Jurkat, Clone E6-1 (cell line): ENCODE measurements around the gene APC.
"Not testable (repeated sequence)": the region's sequence is repeated elsewhere in the genome, so short reads cannot be mapped to it uniquely, and the experiment has no call there.

Experiments used
- DNase-seq: peaks from one replicate; pipeline ENCODE4 v3.0.0-alpha.2; 2011; ENCODE audit warnings: low read depth, low spot score
- H3K4me3 ChIP-seq: 2 replicates; pipeline ENCODE4 v1.5.1; 2011; ENCODE audit warnings: mild to moderate bottlenecking, low read length, control low read depth, moderate library complexity

The APC gene

DNA sequence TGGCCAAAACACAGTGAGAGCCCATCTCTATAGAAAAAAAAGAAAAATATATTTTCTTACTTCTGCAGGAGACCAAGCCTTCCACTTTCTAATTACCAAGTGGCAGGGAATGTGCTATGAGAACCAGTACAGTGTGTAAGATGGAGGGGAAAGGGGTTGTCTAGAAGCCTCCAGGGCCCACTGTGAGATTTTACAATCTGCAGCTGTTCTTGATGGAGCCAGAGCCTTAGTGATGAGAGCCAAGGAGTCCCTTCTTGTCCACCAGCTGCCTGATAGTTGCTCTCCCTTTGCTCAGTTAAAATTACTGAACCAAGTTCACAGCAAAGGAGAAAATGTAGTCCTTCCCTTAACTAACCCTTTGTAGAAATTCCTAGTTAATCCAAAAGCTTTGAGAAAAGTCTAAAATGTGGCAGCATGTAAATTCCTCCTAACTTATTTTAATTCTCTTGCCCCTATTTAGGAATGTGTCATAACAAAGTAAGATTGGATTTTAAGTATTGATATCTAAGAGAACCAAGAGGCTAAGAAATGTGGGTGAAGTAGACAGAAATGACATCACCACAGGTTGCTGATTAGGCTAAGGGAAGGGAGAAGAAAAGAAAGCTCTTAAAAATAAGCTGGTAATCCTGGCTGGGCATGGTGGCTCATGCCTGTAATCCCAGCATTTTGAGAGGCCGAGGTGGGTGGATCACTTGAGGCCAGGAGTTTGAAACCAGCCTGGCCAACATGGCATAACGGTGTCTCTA lies 142.7 kb downstream of the APC start:
- DNase-seq = no peak
- H3K4me3 ChIP-seq = no peak overlapping the region

DNA sequence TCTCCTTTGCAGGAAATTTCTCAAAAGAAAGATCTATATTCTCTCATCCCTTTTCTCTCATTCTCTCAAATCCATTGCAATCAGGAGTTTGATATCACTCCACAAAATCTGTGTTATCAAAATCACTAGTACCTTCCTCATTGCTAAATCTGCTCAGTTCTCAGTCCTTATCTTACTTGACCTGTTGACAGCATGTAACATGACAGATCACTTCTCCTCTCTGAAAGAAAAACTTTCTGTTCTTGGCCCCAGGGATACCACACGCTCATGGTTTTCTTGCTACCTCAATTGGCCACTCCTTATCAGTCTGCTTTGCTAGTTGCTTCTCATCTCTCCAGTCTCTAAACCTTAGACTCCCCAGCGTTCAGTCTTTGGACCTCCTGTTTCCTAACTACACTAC lies 145.5 kb downstream of the APC start:
- no peak overlapping the region for H3K4me3 ChIP-seq
- DNase-seq = no peak

DNA sequence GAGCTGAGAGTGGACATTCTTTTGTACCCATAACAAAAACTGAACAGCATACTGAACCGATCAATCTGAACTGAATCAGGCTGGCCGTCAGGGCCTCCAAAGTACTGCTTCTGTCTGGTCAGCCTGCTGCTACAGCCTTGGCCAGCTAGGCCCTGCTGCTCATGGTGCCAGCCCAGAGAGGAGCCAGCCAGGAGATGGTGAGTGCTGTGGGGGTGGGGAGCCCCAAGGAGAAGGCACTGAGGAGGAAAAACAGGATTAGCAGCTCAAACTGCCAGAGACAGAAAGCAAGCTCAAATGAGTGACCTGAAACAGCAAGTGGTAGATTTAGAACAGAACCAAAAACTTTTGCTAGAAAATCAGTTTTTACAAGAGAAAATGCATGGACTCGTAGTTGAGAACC lies 147.3 kb downstream of the APC start:
- no peak for DNase-seq
- no peak overlapping the region for H3K4me3 ChIP-seq

DNA sequence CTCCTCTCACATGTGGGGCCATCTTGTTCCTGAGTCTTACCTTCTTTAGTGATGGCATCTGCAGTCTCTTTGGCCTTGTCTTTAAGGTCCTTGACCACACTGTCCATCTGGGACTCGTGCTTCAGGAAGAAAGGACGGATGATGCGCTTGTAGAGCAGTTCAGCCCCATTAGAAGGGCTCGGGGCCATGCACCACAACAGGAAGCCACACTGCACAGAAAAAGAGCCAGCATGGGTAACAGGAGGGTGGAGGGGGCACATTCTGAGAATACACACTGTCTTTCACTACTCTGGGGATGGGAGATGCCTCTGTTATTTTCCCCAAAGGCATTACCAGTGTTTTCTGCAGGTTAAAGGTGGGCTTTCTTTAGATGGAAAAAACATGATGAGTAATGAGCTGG lies 149.3 kb downstream of the APC start:
- no peak for DNase-seq
- no peak overlapping the region for H3K4me3 ChIP-seq

DNA sequence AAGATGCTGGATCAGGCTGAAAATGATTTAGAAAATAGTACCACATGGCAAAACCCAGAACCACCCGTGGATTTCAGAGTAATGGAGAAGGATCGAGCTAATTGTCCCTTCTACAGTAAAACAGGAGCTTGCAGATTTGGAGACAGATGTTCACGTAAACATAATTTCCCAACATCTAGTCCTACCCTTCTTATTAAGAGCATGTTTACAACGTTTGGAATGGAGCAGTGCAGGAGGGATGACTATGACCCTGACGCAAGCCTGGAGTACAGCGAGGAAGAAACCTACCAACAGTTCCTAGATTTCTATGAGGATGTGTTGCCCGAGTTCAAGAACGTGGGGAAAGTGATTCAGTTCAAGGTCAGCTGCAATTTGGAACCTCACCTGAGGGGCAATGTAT lies 154.4 kb downstream of the APC start:
- not testable (repeated sequence) for H3K4me3 ChIP-seq, DNase-seq

DNA sequence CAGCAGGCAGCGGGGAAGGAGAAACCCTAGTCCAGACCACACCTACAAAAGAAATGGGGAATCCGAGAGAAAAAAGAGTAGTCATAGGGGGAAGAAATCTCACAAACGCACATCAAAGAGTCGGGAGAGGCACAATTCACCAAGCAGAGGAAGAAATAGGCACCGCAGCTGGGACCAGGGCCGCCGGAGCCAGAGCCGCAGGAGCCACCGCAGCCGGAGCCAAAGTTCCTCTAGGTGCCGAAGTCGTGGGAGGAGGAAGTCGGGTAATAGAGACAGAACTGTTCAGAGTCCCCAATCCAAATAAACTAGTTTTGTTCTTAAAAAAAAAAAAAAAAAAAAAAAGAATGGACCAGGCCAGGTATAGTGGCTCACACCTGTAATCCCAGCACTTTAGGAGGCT lies 155.1 kb downstream of the APC start:
- H3K4me3 ChIP-seq = no peak overlapping the region
- no peak for DNase-seq

DNA sequence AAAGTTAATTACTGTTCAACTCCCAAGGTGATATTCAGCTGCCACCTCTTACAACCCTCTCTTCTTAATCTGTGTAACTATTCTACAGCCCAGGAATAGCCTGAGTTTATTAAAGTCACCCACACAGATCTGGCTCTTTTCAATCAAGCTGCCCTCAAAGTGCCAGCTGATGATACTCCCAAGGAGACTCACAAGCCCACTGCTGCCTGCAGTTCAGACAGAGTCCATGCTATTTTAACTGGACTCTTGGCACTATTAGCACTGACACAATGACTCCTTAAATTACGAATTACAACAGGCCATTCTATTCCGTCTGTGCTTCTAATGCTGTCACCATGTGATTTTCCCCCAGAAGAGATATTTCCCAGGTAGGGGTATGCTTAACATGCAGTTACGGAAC lies 158.0 kb downstream of the APC start:
- DNase-seq = no peak
- no peak overlapping the region for H3K4me3 ChIP-seq
